RPMI8226 (cell line): ENCODE results near the gene RPL29.

Source experiments
- DNase-seq: peaks from one replicate; pipeline ENCODE4 v3.0.0-alpha.2; 2015

Gene RPL29

GRCh38 chr3:51961602-51962569 is 33.8 kb downstream of the RPL29 start:
- DNase-seq = no peak

- DNase-seq = no peak
Measured at GRCh38 chr3:51961011-51961410, 34.7 kb downstream of the RPL29 start.

GRCh38 chr3:51960386-51960785 is 35.3 kb downstream of the RPL29 start:
- DNase-seq = no peak

- DNase-seq = no peak
Measured at GRCh38 chr3:51959651-51960050, 36.0 kb downstream of the RPL29 start.

GRCh38 chr3:51958603-51959521 is 36.8 kb downstream of the RPL29 start:
- DNase-seq = no peak

- no peak for DNase-seq
Measured at GRCh38 chr3:51957520-51958205, 38.0 kb downstream of the RPL29 start.

- peak; percentile 89 for DNase-seq
Measured at GRCh38 chr3:51955893-51956770, 39.6 kb downstream of the RPL29 start.

GRCh38 chr3:51955175-51955892 is 40.4 kb downstream of the RPL29 start, which contains the start of gene GPR62:
GPR62 (plus strand) TSS chr3:51955381; CDS start chr3:51955653, 272 bp downstream.
- no peak for DNase-seq

GRCh38 chr3:51954713-51955112 is 41.0 kb downstream of the RPL29 start:
- no peak for DNase-seq

- no peak for DNase-seq
Measured at GRCh38 chr3:51954105-51954504, 41.6 kb downstream of the RPL29 start.

GRCh38 chr3:51953445-51953844 is 42.2 kb downstream of the RPL29 start:
- no peak for DNase-seq

- no peak for DNase-seq
Measured at GRCh38 chr3:51950899-51951298, 44.8 kb downstream of the RPL29 start.

- no peak for DNase-seq
Measured at GRCh38 chr3:51949121-51949520, 46.6 kb downstream of the RPL29 start.

GRCh38 chr3:51948016-51948580 is 47.6 kb downstream of the RPL29 start:
- DNase-seq = no peak

GRCh38 chr3:51947215-51947900 is 48.3 kb downstream of the RPL29 start:
- no peak for DNase-seq

- DNase-seq = no peak
Measured at GRCh38 chr3:51946796-51947195, 48.9 kb downstream of the RPL29 start.

- DNase-seq = no peak
Measured at GRCh38 chr3:51945926-51946705, 49.6 kb downstream of the RPL29 start.

- DNase-seq = no peak
Measured at GRCh38 chr3:51945031-51945840, 50.5 kb downstream of the RPL29 start.
